T-cell (primary cell): ENCODE data around the gene RAB30. TPM values are rescaled to one million over a fixed set of nuclear protein-coding genes. Genes with fewer than 3 reads are reported as not detected.

Experiments used
- ATAC-seq, 4 experiments: fragments of 200-7000 bp in 3 of 4; fragments of 150-1000 bp in 1 of 4; cut with Tn5 transposase; replicated peaks in 1 of 4; 1 replicate in 3 of 4; 2 replicates in 1 of 4; pipeline ENCODE4 v1.10.0; 2021; ENCODE audit warnings: moderate library complexity in 3 of 4, mild to moderate bottlenecking in 2 of 4, moderate number of reproducible peaks in 1 of 4
- CTCF ChIA-PET, 2 donors: fragments of 300-600 bp; sonication (Branson Sonifier 250); formaldehyde crosslinking; loops; one replicate each; lab custom pipeline; 2022; ENCODE audit warnings: antibody characterized with exemption in 2 of 2; lab: Charles Lee
- POLR2A ChIA-PET, 2 donors: fragments of 300-600 bp; sonication (Branson Sonifier 250); formaldehyde crosslinking; loops; one replicate each; lab custom pipeline; 2022; ENCODE audit warnings: antibody characterized with exemption in 2 of 2; lab: Charles Lee
- DNase-seq, 35 experiments: peaks; one replicate each; pipeline versions ENCODE4 v3.0.0 to v3.0.0-alpha.2; 2013 to 2023
- H3K27ac ChIP-seq: one replicate; pipeline ENCODE4 v1.5.1; 2013; ENCODE audit warnings: low read length
- H3K27me3 ChIP-seq, 2 experiments: replicated peaks in 1 of 2; 1 replicate in 1 of 2; 2 replicates in 1 of 2; pipeline versions ENCODE4 v1.6.1 to v1.7.0; 2013; ENCODE audit warnings: low read length in 1 of 2, mixed read lengths in 1 of 2; ENCODE audit not compliant: control insufficient read depth in 2 of 2, insufficient read depth in 2 of 2; ENCODE audit errors: extremely low read depth in 1 of 2
- H3K36me3 ChIP-seq, 2 donors: 1 replicate in 1 of 2; 2 replicates in 1 of 2; pipeline versions ENCODE4 v1.6.1 to v1.7.0; 2013; ENCODE audit warnings: low read length in 1 of 2; ENCODE audit not compliant: control insufficient read depth in 2 of 2, insufficient read depth in 1 of 2; ENCODE audit errors: extremely low read depth in 1 of 2
- H3K4me1 ChIP-seq, 2 experiments: 1 replicate in 1 of 2; 2 replicates in 1 of 2; pipeline versions ENCODE4 v1.6.1 to v1.7.0; 2013; ENCODE audit warnings: low read length in 2 of 2, mixed read lengths in 1 of 2; ENCODE audit not compliant: insufficient read depth in 2 of 2, control insufficient read depth in 1 of 2; ENCODE audit errors: extremely low read depth in 1 of 2
- H3K4me3 ChIP-seq, 2 donors: 1 replicate in 1 of 2; 2 replicates in 1 of 2; pipeline versions ENCODE4 v1.5.1 to v1.7.0; 2013; ENCODE audit warnings: mild to moderate bottlenecking in 2 of 2, low read length in 1 of 2, moderate library complexity in 1 of 2; ENCODE audit not compliant: control insufficient read depth in 1 of 2; ENCODE audit errors: extremely low read depth in 1 of 2
- H3K9me3 ChIP-seq: 2 replicates; pipeline ENCODE4 v1.7.0; 2013
- H3K27ac Mint-ChIP-seq, 2 donors: one replicate each; pipeline ENCODE4 v1.8.0; 2020 to 2021; ENCODE audit warnings: mild to moderate bottlenecking in 2 of 2, mixed read lengths in 2 of 2
- H3K27me3 Mint-ChIP-seq, 2 donors: one replicate each; pipeline ENCODE4 v1.8.0; 2021 to 2022; ENCODE audit warnings: mixed read lengths in 2 of 2
- H3K36me3 Mint-ChIP-seq: one replicate; pipeline ENCODE4 v1.8.0; 2021; ENCODE audit warnings: mixed read lengths
- H3K4me1 Mint-ChIP-seq, 3 donors: one replicate each; pipeline ENCODE4 v1.8.0; 2020 to 2022; ENCODE audit warnings: mixed read lengths in 3 of 3, mild to moderate bottlenecking in 1 of 3
- H3K4me3 Mint-ChIP-seq, 3 donors: one replicate each; pipeline ENCODE4 v1.8.0; 2020 to 2022; ENCODE audit warnings: mild to moderate bottlenecking in 3 of 3, mixed read lengths in 3 of 3, moderate library complexity in 3 of 3
- H3K9me3 Mint-ChIP-seq, 3 donors: one replicate each; pipeline ENCODE4 v1.8.0; 2020 to 2022; ENCODE audit warnings: mixed read lengths in 3 of 3
- WGBS: methylation state at CpG from one replicate; pipeline ENCODE4 v1.1.5; 2013; ENCODE audit warnings: missing lambda C conversion rate; ENCODE audit not compliant: insufficient coverage; 5-methylcytosine and 5-hydroxymethylcytosine counted together
- total RNA-seq, 35 experiments: library from RNA in 6 of 35; stranded (reverse) in 6 of 35; fragments of 120-200 nt in 1 of 35; gene quantifications; one replicate each; pipeline versions ENCODE4 v1.2.1 to v1.2.4 and lab custom pipeline; 2013 to 2026

Gene RAB30
- total RNA-seq, 5 donors from 2014 or later (not counting 1 experiment from before 2014, with no cell fraction given): 18.6 to 44.5 (median 20.1) TPM

DNA sequence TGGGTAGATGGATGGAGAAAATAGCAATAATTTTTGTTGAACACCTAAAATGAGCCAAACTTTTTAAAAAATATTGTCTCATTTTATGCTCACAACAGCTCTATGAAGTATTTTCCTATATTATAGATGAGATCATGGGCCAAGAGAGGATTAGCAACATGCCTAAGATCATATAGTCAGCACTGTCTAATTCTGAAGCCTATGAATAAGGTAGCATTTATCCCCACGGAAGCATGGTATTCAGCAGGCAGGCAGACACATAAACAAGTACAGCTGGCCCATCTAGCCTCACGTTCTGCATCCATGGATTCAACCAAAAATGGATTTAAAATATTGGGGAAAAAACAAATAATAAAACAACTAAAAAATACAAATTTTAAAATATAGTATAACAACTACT lies 21.9 kb upstream of the RAB30 start:
- CTCF ChIA-PET: no interaction called here
- no CpG with 5 or more reads among the region's 2 CpGs for WGBS
- DNase-seq: no peak
- H3K4me3 ChIP-seq: no peak overlapping the region
- H3K36me3 ChIP-seq: no peaks in the 10 kb centered on the region
- no peaks in the 10 kb centered on the region for H3K9me3 Mint-ChIP-seq
- no peaks in the 10 kb centered on the region for H3K27me3 ChIP-seq
- H3K27me3 Mint-ChIP-seq: no peaks in the 10 kb centered on the region
- no peaks in the 10 kb centered on the region for H3K36me3 Mint-ChIP-seq
- POLR2A ChIA-PET: no interaction called here
- ATAC-seq: no peak
- H3K4me1 ChIP-seq: no peaks in the 10 kb centered on the region
- H3K27ac ChIP-seq: no peak overlapping the region
- H3K27ac Mint-ChIP-seq: no peak overlapping the region
- no peak overlapping the region for H3K4me3 Mint-ChIP-seq
- H3K4me1 Mint-ChIP-seq: peaks cover 16 to 23% (median 19%) of the 10 kb centered on the region in 3 donors
- no peaks in the 10 kb centered on the region for H3K9me3 ChIP-seq

DNA sequence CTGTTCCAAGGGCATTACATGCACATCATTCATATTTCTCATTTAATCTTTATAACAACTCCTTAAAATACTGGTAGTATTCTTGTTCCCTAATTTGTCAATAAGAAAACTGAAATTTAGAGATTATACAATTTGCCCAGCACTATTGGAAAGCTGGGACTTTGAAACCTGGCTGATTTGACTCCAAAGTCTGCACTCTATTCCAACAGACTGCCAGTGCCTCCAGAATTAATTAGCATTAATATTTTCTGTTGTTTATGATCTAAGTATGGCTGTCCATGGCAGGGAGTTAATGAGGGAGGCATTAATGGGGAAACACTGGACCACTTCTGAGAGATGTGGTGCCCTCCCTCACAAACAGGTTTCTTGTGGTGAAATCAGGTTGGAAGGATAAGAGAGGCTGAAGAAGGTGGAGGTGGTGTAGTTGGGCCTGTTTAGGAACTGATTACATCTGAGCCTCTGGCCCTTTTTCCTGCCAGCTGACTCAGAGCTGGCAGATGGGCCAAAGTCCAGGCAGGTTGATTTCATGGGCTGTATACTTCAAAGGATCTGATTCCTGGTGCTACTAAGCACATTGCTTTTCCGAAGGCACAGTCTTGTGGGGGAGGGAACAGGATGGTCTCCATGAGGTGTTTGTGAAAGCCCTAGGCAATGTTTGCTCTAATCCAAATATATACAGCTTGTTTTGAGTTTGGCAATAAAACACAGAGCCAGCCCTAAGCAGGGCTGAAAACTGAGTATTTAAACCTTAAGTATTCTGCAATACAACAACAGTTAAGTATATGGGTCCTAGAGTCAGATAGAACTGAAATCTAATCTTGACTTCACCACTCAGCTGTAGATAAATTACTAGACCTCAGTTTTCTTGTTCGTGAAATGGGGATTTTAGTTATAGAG lies 21.0 kb upstream of the RAB30 start:
- ChIA-PET CTCF (no interaction called here), POLR2A (no interaction called here)
- H3K36me3 Mint-ChIP-seq: no peaks in the 10 kb centered on the region
- no CpG with 5 or more reads among the region's 2 CpGs for WGBS
- ATAC-seq (no peak), DNase-seq (no peak)
- H3K27me3 Mint-ChIP-seq: no peaks in the 10 kb centered on the region
- H3K27ac Mint-ChIP-seq: no peak overlapping the region
- Histone ChIP-seq H3K36me3 (no peaks in the 10 kb centered on the region), H3K4me1 (no peaks in the 10 kb centered on the region), H3K9me3 (no peaks in the 10 kb centered on the region), H3K27me3 (no peaks in the 10 kb centered on the region), H3K27ac (no peak overlapping the region), H3K4me3 (no peak overlapping the region)
- peaks cover 16 to 23% (median 19%) of the 10 kb centered on the region in 3 donors for H3K4me1 Mint-ChIP-seq
- H3K9me3 Mint-ChIP-seq: no peaks in the 10 kb centered on the region
- no peak overlapping the region for H3K4me3 Mint-ChIP-seq

DNA sequence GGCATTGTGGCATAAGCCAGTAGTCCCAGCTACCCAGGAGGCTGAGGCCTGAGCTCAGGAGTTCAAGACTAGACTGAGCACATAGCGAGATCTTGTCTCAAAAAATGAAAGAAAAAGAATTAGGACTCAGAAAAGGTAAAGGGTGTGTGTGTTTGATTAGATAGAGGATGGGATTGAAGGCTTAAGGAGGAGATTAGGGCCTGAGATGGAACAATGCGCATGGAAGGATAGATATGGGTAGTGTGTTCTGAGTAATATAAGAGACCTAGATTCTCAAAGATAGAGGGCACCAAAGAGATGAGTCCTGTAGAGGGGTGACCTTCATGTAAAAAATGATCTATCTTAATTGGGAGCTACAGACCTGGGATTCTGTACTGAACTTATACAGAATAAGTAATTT lies 17.3 kb upstream of the RAB30 start:
- no peaks in the 10 kb centered on the region for H3K36me3 ChIP-seq
- DNase-seq (no peak), ATAC-seq (no peak)
- WGBS: 100% methylated on average over 2 of the region's 2 CpGs
- Mint-ChIP-seq H3K27me3 (no peaks in the 10 kb centered on the region), H3K9me3 (no peaks in the 10 kb centered on the region), H3K4me1 (peaks cover 23 to 28% (median 27%) of the 10 kb centered on the region in 3 donors), H3K36me3 (no peaks in the 10 kb centered on the region), H3K27ac (peak overlapping the region in 1 of 2 donors; percentile 23), H3K4me3 (no peak overlapping the region)
- no peak overlapping the region for H3K27ac ChIP-seq
- no peak overlapping the region for H3K4me3 ChIP-seq
- POLR2A ChIA-PET: no interaction called here
- CTCF ChIA-PET: interaction anchor here (0.8 to 1.4 kb wide), 2 partner anchors 29 to 161 kb away, joined by 3 to 7 read pairs; no protein-coding TSS in a partner anchor
- no peaks in the 10 kb centered on the region for H3K27me3 ChIP-seq
- H3K9me3 ChIP-seq: no peaks in the 10 kb centered on the region
- no peaks in the 10 kb centered on the region for H3K4me1 ChIP-seq

GRCh38 chr11:83087035-83087434 lies 15.3 kb upstream of the RAB30 start:
- DNase-seq (no peak), ATAC-seq (no peak)
- WGBS: no CpG with 5 or more reads among the region's 2 CpGs
- no peak overlapping the region for H3K27ac ChIP-seq
- no peaks in the 10 kb centered on the region for H3K36me3 ChIP-seq
- no peaks in the 10 kb centered on the region for H3K27me3 Mint-ChIP-seq
- no peaks in the 10 kb centered on the region for H3K36me3 Mint-ChIP-seq
- no peaks in the 10 kb centered on the region for H3K4me1 ChIP-seq
- ChIA-PET POLR2A (no interaction called here), CTCF (interaction anchor here in 1 of 2 donors (0.5 kb wide), 1 partner anchor 26 kb away, joined by 3 read pairs; no protein-coding TSS in a partner anchor)
- H3K27ac Mint-ChIP-seq: peak overlapping the region in 1 of 2 donors; percentile 10
- no peaks in the 10 kb centered on the region for H3K9me3 Mint-ChIP-seq
- H3K4me3 ChIP-seq: no peak overlapping the region
- H3K9me3 ChIP-seq: no peaks in the 10 kb centered on the region
- H3K27me3 ChIP-seq: no peaks in the 10 kb centered on the region
- H3K4me3 Mint-ChIP-seq: no peak overlapping the region
- H3K4me1 Mint-ChIP-seq: peaks cover 21 to 28% (median 25%) of the 10 kb centered on the region in 3 donors

DNA sequence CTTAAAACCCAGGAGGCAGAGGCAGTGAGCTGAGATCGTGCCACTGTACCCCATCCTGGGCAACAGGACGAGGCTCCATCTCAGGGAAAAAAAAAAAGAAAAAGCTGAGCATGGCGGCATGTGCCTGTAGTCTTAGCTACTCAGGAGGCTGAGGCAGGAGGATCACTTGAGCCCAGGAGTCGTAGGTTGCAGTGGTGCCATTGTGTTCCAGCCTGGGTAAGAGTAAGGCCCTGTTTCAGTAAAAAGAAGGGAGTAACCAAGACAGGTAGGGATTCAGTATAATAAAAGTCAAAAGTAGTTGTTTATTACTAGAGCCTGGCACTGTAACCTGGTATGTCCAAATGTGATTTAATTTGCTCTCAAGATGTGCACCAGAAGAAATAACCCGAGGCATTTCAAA lies 8.1 kb upstream of the RAB30 start:
- POLR2A ChIA-PET: interaction anchor here (0.6 kb wide), 2 partner anchors 81 to 138 kb away, joined by 3 read pairs; no protein-coding TSS in a partner anchor

DNA sequence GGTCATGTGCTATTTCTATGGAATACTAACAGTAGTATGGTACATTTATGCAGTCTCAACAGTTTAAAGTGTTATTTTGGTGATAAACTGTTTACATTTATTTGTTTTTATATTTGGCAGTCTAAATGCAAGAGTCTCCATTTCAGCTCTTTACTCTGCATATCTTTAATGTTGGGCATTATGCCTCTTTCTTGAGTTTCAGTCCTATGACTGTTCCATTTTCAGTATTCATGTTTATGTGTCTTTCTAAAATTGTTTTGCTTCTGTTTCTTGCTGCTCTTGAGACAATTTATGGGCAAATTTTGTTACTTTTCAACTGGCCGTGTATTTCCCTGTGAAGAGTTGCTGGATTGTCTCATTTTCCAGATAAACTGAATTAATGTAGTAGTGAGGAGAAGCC lies 6.6 kb upstream of the RAB30 start:
- no peak for DNase-seq
- POLR2A ChIA-PET: interaction anchor here in 1 of 2 donors (0.5 kb wide), 1 partner anchor 61 kb away, joined by 7 read pairs; no protein-coding TSS in a partner anchor
- H3K4me1 Mint-ChIP-seq: peaks cover 13 to 50% (median 46%) of the 10 kb centered on the region in 3 donors
- Histone ChIP-seq H3K27ac (no peak overlapping the region), H3K4me3 (no peak overlapping the region), H3K27me3 (no peaks in the 10 kb centered on the region), H3K36me3 (peaks cover 6% of the 10 kb centered on the region in 2 donors), H3K4me1 (peaks cover 11 to 16% of the 10 kb centered on the region in 2 experiments), H3K9me3 (no peaks in the 10 kb centered on the region)
- no peaks in the 10 kb centered on the region for H3K9me3 Mint-ChIP-seq
- peak overlapping the region; percentile 37 to 48 for H3K27ac Mint-ChIP-seq
- no peak for ATAC-seq
- H3K36me3 Mint-ChIP-seq: peaks cover 19% of the 10 kb centered on the region
- no peaks in the 10 kb centered on the region for H3K27me3 Mint-ChIP-seq
- CTCF ChIA-PET: interaction anchor here in 1 of 2 donors (0.5 kb wide), 1 partner anchor 131 kb away, joined by 3 read pairs; no protein-coding TSS in a partner anchor
- 86% methylated on average over 1 of the region's 1 CpG for WGBS
- H3K4me3 Mint-ChIP-seq: no peak overlapping the region

More for the DNA sequence above, 8.1 kb upstream of the RAB30 start:
- Histone ChIP-seq H3K4me3 (no peak overlapping the region), H3K4me1 (peaks cover 3 to 5% of the 10 kb centered on the region in 2 experiments), H3K9me3 (no peaks in the 10 kb centered on the region), H3K36me3 (peaks cover 0 to 6% of the 10 kb centered on the region in 2 donors), H3K27me3 (no peaks in the 10 kb centered on the region), H3K27ac (no peak overlapping the region)
- DNase-seq: no peak
- Mint-ChIP-seq H3K9me3 (no peaks in the 10 kb centered on the region), H3K27ac (peak overlapping the region; percentile 2 to 51), H3K36me3 (peaks cover 11% of the 10 kb centered on the region), H3K4me3 (no peak overlapping the region), H3K4me1 (peaks cover 13 to 36% (median 31%) of the 10 kb centered on the region in 3 donors), H3K27me3 (no peaks in the 10 kb centered on the region)
- ATAC-seq: no peak
- CTCF ChIA-PET: no interaction called here
- 100% methylated on average over 4 of the region's 5 CpGs for WGBS
